Suprapubic skin (tissue), 4 donors: ENCODE data around the gene CPSF7. TPM values are rescaled to one million over a fixed set of nuclear protein-coding genes. Genes with fewer than 3 reads are reported as not detected.
"Not testable (repeated sequence)": the region's sequence is repeated elsewhere in the genome, so short reads cannot be mapped to it uniquely, and the experiment has no call there.

Source experiments
- DNase-seq, 2 donors: peaks; one replicate each; pipeline ENCODE4 v3.0.0-alpha.2; 2019; ENCODE audit warnings: low spot score in 2 of 2
- H3K27ac ChIP-seq: fragments of 200-600 bp; sonication (generic); one replicate; pipeline ENCODE4 v1.5.1; 2019
- H3K27me3 ChIP-seq: fragments of 200-600 bp; sonication (generic); one replicate; pipeline ENCODE4 v1.5.1; 2019
- H3K36me3 ChIP-seq: fragments of 200-600 bp; sonication (generic); one replicate; pipeline ENCODE4 v1.5.1; 2019
- H3K4me1 ChIP-seq: fragments of 200-600 bp; sonication (generic); one replicate; pipeline ENCODE4 v1.5.1; 2019
- H3K4me3 ChIP-seq: fragments of 200-600 bp; sonication (generic); one replicate; pipeline ENCODE4 v1.5.1; 2019; ENCODE audit warnings: mild to moderate bottlenecking
- H3K9me3 ChIP-seq: fragments of 200-600 bp; sonication (generic); one replicate; pipeline ENCODE4 v1.5.1; 2019
- CTCF ChIP-seq, 2 donors: fragments of 200-600 bp in 1 of 2; fragments of 450-650 bp in 1 of 2; sonication (generic) in 1 of 2; IDR thresholded peaks; one replicate each; pipeline ENCODE4 v1.5.1; 2016 to 2019; ENCODE audit warnings: antibody characterized with exemption in 2 of 2, mild to moderate bottlenecking in 1 of 2, moderate library complexity in 1 of 2
- EP300 ChIP-seq: sonication (generic); formaldehyde crosslinking; IDR thresholded peaks from one replicate; pipeline ENCODE4 v1.6.1; 2017; ENCODE audit warnings: antibody characterized with exemption
- POLR2A ChIP-seq, 2 donors: fragments of 450-650 bp; IDR thresholded peaks; one replicate each; pipeline ENCODE4 v1.6.1; 2017; ENCODE audit warnings: antibody characterized with exemption in 2 of 2, mild to moderate bottlenecking in 2 of 2, moderate library complexity in 2 of 2
- POLR2AphosphoS5 ChIP-seq, 3 donors: sonication (generic); formaldehyde crosslinking; IDR thresholded peaks; one replicate each; pipeline ENCODE4 v1.6.1; 2017; ENCODE audit warnings: antibody characterized with exemption in 3 of 3
- WGBS: methylation state at CpG from one replicate; pipeline ENCODE4 v1.1.5; 2018; 5-methylcytosine and 5-hydroxymethylcytosine counted together
- total RNA-seq, 4 donors: library from RNA; depleted of rRNA; stranded (reverse); fragments of >200 nt; gene quantifications; one replicate each; pipeline ENCODE4 v1.1.0, GENCODE V29; 2016

CPSF7 gene
- total RNA-seq, 4 donors from 2014 or later: 57.2 to 76.2 (median 70.7) TPM

GRCh38 chr11:61468002-61468401 lies 38.2 kb upstream of the CPSF7 start:
- WGBS: 79% methylated on average over 7 of the region's 7 CpGs

GRCh38 chr11:61467602-61468001 lies 37.8 kb upstream of the CPSF7 start:
- H3K4me1 ChIP-seq, DNase-seq, H3K9me3 ChIP-seq, H3K4me3 ChIP-seq, H3K36me3 ChIP-seq, H3K27ac ChIP-seq, H3K27me3 ChIP-seq: not testable (repeated sequence)
- WGBS: 75% methylated on average over 6 of the region's 6 CpGs

More at GRCh38 chr11:61468002-61468401, 38.2 kb upstream of the CPSF7 start:
- TF ChIP-seq POLR2A (IDR thresholded peaks at IDR 0.05) (no peak), EP300 (no peak), POLR2AphosphoS5 (IDR thresholded peaks at IDR 0.05) (no peak), CTCF (IDR thresholded peaks at IDR 0.05) (no peak)
- H3K4me1 ChIP-seq: peaks cover 10% of the 10 kb centered on the region
- H3K36me3 ChIP-seq: peaks cover 7% of the 10 kb centered on the region
- no peak overlapping the region for H3K4me3 ChIP-seq
- H3K27ac ChIP-seq: no peak overlapping the region
- H3K27me3 ChIP-seq: no peaks in the 10 kb centered on the region
- H3K9me3 ChIP-seq: no peaks in the 10 kb centered on the region
- DNase-seq: no peak

GRCh38 chr11:61460986-61461385 lies 31.2 kb upstream of the CPSF7 start:
- H3K27ac ChIP-seq: no peak overlapping the region

GRCh38 chr11:61460474-61460881 lies 30.7 kb upstream of the CPSF7 start:
- no peak for TF ChIP-seq POLR2A (IDR thresholded peaks at IDR 0.05)
- no peak for TF ChIP-seq POLR2AphosphoS5 (IDR thresholded peaks at IDR 0.05)
- no peak for TF ChIP-seq EP300
- TF ChIP-seq CTCF (IDR thresholded peaks at IDR 0.05): no peak
- WGBS: 50% methylated on average over 3 of the region's 3 CpGs
- H3K9me3 ChIP-seq: no peaks in the 10 kb centered on the region
- H3K4me3 ChIP-seq: no peak overlapping the region
- DNase-seq: no peak
- H3K27ac ChIP-seq: no peak overlapping the region
- no peaks in the 10 kb centered on the region for H3K27me3 ChIP-seq
- H3K4me1 ChIP-seq: peaks cover 5% of the 10 kb centered on the region
- H3K36me3 ChIP-seq: peaks cover 8% of the 10 kb centered on the region

More at GRCh38 chr11:61460986-61461385, 31.2 kb upstream of the CPSF7 start:
- TF ChIP-seq CTCF (IDR thresholded peaks at IDR 0.05) (no peak), EP300 (no peak), POLR2AphosphoS5 (IDR thresholded peaks at IDR 0.05) (no peak), POLR2A (IDR thresholded peaks at IDR 0.05) (no peak)
- WGBS: 88% methylated on average over 5 of the region's 5 CpGs
- DNase-seq: no peak
- Histone ChIP-seq H3K4me1 (peaks cover 5% of the 10 kb centered on the region), H3K9me3 (no peaks in the 10 kb centered on the region), H3K27me3 (no peaks in the 10 kb centered on the region), H3K4me3 (no peak overlapping the region), H3K36me3 (peaks cover 4% of the 10 kb centered on the region)

- Histone ChIP-seq H3K4me1 (no peaks in the 10 kb centered on the region), H3K9me3 (no peaks in the 10 kb centered on the region), H3K27me3 (no peaks in the 10 kb centered on the region), H3K4me3 (no peak overlapping the region), H3K27ac (no peak overlapping the region), H3K36me3 (peaks cover 20% of the 10 kb centered on the region)
- WGBS: 91% methylated on average over 7 of the region's 7 CpGs
- DNase-seq: no peak
- no peak for TF ChIP-seq POLR2A (IDR thresholded peaks at IDR 0.05)
- no peak for TF ChIP-seq CTCF (IDR thresholded peaks at IDR 0.05)
- no peak for TF ChIP-seq POLR2AphosphoS5 (IDR thresholded peaks at IDR 0.05)
- TF ChIP-seq EP300: no peak
Measured at GRCh38 chr11:61454520-61454919, 24.7 kb upstream of the CPSF7 start.

GRCh38 chr11:61453695-61454094 lies 23.9 kb upstream of the CPSF7 start:
- Histone ChIP-seq H3K27ac (no peak overlapping the region), H3K9me3 (no peaks in the 10 kb centered on the region), H3K4me1 (no peaks in the 10 kb centered on the region), H3K27me3 (no peaks in the 10 kb centered on the region), H3K36me3 (peaks cover 27% of the 10 kb centered on the region), H3K4me3 (no peak overlapping the region)
- WGBS: 56% methylated on average over 3 of the region's 3 CpGs
- DNase-seq: no peak
- TF ChIP-seq POLR2AphosphoS5 (IDR thresholded peaks at IDR 0.05) (no peak), CTCF (IDR thresholded peaks at IDR 0.05) (no peak), EP300 (no peak), POLR2A (IDR thresholded peaks at IDR 0.05) (no peak)
